ENCODE data around the gene LSP1. TPM values are rescaled to one million over a fixed set of nuclear protein-coding genes. Genes with fewer than 3 reads are reported as not detected.

LSP1 gene
- total and polyA plus RNA-seq, 2 of the 13 experiments (the other 11 are each of a cell fraction or from before 2014, with no cell fraction given) = 0.59 to 1.00 TPM

- TF ChIP-seq ZNF639 (CRISPR knock-in tag; conservative IDR thresholded peaks at IDR 0.05) = no peak
- TF ChIP-seq SIN3A (IDR thresholded peaks at IDR 0.05; ENCODE audit: borderline replicate concordance, low read depth, low read length) = no peak
- TF ChIP-seq PRDM15 (CRISPR knock-in tag; IDR thresholded peaks at IDR 0.05) = no peak
- peak; percentile 64; the same call in 1 of the 2 replicates for TF ChIP-seq ZNF274 (CRISPR knock-in tag; IDR thresholded peaks at IDR 0.05)
- no peak for TF ChIP-seq ZNF432 (CRISPR knock-in tag; IDR thresholded peaks at IDR 0.05; ENCODE audit: borderline replicate concordance)
- no peak for TF ChIP-seq SYNCRIP (IDR thresholded peaks at IDR 0.05; ENCODE audit: insufficient read depth, low read depth, low read length)
- TF ChIP-seq HNRNPLL (IDR thresholded peaks at IDR 0.05; ENCODE audit: low read depth, low read length, poor library complexity, severe bottlenecking) = peak; percentile 7
- TF ChIP-seq ZNF18 (CRISPR knock-in tag; IDR thresholded peaks at IDR 0.05; ENCODE audit: insufficient replicate concordance) = no peak
- TF ChIP-seq LCORL (IDR thresholded peaks at IDR 0.05) = no peak
- TF ChIP-seq LCORL (CRISPR knock-in tag; IDR thresholded peaks at IDR 0.05) = no peak
- no peak for TF ChIP-seq EP300 (IDR thresholded peaks at IDR 0.05; ENCODE audit: low read depth in 2 of 2, low read length in 2 of 2)
- no peak for TF ChIP-seq EP300 (CRISPR knock-in tag; IDR thresholded peaks at IDR 0.05; ENCODE audit: borderline replicate concordance)
- TF ChIP-seq KDM5A (IDR thresholded peaks at IDR 0.05; ENCODE audit: borderline replicate concordance, low read length) = no peak
- no peak for TF ChIP-seq ZNF503 (CRISPR knock-in tag; IDR thresholded peaks at IDR 0.05)
- no peak for TF ChIP-seq MAX (IDR thresholded peaks at IDR 0.05)
- no peak for TF ChIP-seq TFAP4 (IDR thresholded peaks at IDR 0.05; ENCODE audit: borderline replicate concordance, low read depth)
- no peak for TF ChIP-seq GFI1 (CRISPR knock-in tag; IDR thresholded peaks at IDR 0.05; ENCODE audit: borderline replicate concordance)
- TF ChIP-seq ZNF607 (CRISPR knock-in tag; IDR thresholded peaks at IDR 0.05; ENCODE audit: borderline replicate concordance) = 0 out of 2 replicates have a peak, but pooled peaks have one; percentile 22
- no peak for TF ChIP-seq LBX2 (CRISPR knock-in tag; IDR thresholded peaks at IDR 0.05; ENCODE audit: borderline replicate concordance)
Observed at GRCh38 chr11:1826552-1827094, 26.3 kb upstream of the LSP1 start (continued).

Measured in HepG2 (cell line).